ENCODE data around the gene FLNB.

DNA sequence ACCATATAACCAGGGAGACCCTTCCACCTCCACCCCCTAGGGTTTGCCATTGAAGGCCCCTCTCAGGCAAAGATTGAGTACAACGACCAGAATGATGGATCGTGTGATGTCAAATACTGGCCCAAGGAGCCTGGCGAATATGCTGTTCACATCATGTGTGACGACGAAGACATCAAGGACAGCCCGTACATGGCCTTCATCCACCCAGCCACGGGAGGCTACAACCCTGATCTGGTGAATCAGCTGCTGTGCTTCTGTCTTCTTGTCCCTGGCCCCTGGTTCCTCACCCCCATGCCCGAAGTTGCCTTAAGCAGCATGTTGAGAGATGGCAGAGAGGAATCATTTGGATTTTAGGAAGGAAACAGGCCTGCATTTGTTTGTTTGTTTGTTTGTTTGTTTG lies 98.4 kb downstream of the FLNB start:
- TF ChIP-seq EZH2 (IDR thresholded peaks at IDR 0.05; ENCODE audit: low read depth, low read length, severe bottlenecking) = no peak
- no peak for TF ChIP-seq POLR2AphosphoS5 (IDR thresholded peaks at IDR 0.05; ENCODE audit: low read depth, low read length)
- TF ChIP-seq RAD21 (IDR thresholded peaks at IDR 0.05 in 1 of 2, conservative IDR thresholded peaks at IDR 0.05 in 1 of 2; ENCODE audit: low read depth in 2 of 2, low read length in 2 of 2) = no peak
- no peak for TF ChIP-seq CTCF (IDR thresholded peaks at IDR 0.05; ENCODE audit: control extremely low read depth in 1 of 3, insufficient read depth in 1 of 3, low read depth in 1 of 3, low read length in 3 of 3)
- no peak for TF ChIP-seq POLR2A (IDR thresholded peaks at IDR 0.05; ENCODE audit: control extremely low read depth in 1 of 2, low read depth in 2 of 2, low read length in 2 of 2)
- no peak for TF ChIP-seq CBX8 (IDR thresholded peaks at IDR 0.05; ENCODE audit: borderline replicate concordance, low read depth, low read length)
- TF ChIP-seq ZNF274 (IDR thresholded peaks at IDR 0.05; ENCODE audit: borderline replicate concordance, extremely low read depth, low read length) = no peak
- TF ChIP-seq, protein P1, sequence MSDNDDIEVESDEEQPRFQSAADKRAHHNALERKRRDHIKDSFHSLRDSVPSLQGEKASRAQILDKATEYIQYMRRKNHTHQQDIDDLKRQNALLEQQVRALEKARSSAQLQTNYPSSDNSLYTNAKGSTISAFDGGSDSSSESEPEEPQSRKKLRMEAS (IDR thresholded peaks at IDR 0.05) = no peak
